ENCODE data around the gene DNAJC19.
"Not testable (repeated sequence)": the region's sequence is repeated elsewhere in the genome, so short reads cannot be mapped to it uniquely, and the experiment has no call there.

Gene DNAJC19

DNA sequence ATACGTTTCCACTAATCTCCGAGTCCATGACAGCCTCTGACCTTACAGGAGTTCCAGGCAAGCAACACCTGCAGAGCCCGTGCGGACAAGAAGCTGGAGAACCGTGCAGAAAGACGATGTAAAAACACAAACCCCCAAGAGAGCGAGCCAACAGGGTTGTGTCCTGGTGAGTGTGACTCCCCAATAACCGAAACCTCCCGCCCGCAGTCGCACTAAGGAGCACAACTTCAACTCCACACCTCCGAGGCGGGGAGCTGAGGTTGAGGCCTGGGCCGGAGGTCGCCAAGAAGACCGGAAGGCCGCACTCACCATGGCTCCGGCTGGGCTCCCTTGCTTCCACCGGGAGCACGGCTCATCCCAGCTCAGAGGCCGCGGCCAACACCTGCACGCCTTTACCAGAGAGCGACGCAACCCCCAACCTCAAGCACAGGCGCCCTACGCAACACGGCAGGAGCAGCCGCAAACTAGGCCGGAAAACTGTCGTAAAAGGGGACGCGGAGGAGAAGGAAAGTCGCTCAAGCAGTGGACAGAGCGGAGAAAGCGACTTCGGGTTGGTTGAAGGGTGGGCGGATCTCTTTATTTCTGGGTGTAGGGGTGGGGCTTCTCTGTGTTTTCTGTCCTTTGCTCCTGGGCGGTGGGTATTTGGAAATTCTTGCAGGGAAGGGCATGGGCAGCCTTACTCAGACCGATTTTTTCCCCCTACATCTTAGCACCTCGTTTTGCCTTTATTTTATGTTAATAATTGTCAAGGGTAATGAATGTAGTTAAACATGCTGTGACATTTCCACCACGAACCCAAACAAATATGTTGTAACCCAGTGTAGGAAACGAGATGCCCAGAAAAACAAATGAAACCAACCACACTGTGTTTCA is at the start of gene DNAJC19:
Gene DNAJC19 (minus strand): TSS at position 446 of the 873 bp plus-strand sequence. CDS start 134 bp downstream, at position 312.
- DNase-seq (ENCODE audit: low spot score): peak; percentile 87

DNA sequence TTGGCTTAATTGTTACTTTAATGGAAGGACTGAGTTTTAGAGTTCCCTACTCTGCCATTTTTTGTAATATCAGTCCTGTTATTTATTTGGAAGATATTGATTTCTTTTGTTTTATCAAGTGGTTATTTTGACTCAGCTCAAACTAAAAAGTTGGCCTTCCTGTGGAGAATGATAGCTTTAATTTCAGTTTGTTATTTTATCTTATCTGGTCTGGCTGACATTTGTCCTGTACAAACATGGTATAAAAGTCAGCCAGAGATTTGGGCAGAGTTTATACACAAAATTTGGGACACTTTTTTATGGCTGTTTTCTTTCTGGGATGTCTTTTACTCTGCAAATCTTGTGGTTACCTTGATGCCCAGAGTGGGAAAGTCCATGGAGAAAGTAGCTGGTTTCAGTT is 41.4 kb upstream of the DNAJC19 start:
- DNase-seq (ENCODE audit: low spot score): no peak

DNA sequence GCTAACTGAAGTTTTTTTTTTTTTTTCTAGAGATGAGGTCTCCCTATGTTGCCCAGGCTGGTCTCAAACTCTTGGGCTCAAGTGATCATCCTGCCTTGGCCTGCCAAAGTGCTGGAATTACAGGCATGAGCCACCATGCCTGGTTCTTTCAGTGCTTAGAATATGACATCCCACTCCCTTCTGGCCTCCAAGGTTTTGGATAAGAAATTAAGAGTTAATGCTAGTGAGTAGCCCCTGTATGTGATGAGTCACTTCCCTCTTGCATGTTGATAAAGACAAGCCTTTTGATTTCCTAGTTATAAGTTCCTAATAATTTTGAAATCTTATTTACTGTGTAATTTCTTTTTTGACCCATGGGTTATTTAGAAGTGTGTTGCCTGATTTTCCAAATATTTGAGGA is 35.7 kb upstream of the DNAJC19 start:
- no peak for DNase-seq (ENCODE audit: low spot score)

DNA sequence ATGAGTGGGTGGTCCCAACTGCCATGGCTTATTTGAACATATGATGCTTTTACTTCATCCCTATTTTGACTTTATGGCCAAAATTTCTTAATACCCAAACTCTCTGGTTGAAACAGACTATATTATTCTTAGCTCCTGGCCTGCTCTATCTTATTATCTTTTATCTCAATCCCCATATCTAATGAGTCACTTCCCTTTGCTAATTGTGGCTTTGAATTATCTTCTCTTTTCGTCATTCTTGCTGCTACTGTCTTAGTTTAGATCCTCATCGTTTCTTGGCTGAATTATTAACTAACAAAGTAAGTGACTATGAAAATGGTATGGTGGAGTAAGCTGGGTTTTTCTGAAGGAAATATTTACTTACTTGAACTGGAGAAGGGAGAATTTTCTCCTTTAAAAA is 28.2 kb upstream of the DNAJC19 start:
- no peak for DNase-seq (ENCODE audit: low spot score)

DNA sequence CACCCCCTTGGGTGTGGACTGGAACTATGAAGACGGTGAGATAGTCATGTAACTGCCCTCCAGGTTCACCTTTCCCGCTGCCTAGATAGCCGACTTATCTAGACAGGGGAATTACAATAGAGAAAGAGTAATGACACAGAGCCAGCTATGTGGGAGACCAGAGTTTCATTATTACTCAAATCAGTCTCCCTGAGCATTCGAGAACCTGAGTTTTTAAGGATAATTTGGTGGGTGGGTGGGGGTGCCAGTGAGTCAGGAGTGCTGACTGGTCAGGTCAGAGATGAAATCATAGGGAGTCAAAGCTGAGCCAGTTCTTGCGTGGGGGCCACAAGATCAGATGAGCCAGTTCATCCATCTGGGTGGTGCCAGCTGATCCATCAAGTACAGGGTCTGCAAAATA is 19.7 kb upstream of the DNAJC19 start:
- DNase-seq (ENCODE audit: low spot score): no peak

DNA sequence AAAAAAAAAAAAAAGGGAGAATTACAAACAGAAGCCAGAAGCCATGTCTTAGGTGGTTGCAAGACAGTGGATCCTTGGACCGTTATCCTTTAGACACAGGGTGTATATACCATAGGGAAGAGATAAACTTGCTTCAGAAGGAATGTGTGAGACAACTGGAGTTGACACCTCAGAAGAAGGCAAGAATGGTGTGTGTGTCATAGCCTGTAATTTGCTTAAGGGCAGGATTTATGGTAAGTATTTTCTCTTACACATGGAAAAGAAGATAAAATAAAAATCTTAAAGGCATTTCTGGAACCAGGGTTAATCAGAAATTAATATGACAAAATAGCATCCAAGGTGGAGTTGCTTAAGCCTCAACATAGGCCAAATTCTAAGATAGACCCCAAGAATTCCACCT is 19.3 kb upstream of the DNAJC19 start:
- DNase-seq (ENCODE audit: low spot score): no peak

DNA sequence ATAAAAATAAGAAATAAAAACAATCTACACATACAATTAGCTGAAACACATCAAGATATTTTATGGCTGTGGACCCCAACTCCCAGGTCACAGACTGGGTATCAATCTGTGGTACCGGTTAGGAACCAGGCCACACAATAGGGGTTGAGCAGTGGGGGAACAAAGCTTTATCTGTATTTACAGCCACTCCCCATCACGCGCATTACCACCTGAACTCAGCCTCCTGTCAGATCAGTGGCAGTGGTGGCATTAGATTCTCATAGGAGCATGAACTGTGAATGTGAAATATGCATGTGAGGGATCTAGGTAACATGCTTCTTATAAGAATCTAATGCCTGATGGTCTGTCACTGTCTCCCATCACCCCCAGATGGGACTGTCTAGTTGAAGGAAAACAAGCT is 17.7 kb upstream of the DNAJC19 start:
- DNase-seq (ENCODE audit: low spot score): no peak

DNA sequence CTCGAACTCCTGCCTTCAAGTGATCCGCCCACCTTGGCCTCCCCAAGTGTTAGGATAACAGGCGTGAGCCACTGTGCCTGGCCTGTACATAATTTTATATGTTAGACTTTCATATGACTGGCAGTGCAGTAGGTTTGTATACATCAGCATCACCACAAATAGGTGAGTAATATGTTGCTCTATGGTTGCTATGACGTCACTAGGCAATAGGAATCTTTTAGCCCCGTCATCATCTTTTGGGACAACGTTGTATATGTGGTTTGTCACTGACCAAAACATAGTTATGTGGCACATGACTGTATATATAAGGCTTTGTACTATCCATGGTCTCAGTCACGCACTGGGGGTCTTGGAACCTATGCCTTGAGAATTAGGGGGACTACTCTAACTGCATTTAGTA is 17.0 kb upstream of the DNAJC19 start:
- DNase-seq (ENCODE audit: low spot score): no peak

DNA sequence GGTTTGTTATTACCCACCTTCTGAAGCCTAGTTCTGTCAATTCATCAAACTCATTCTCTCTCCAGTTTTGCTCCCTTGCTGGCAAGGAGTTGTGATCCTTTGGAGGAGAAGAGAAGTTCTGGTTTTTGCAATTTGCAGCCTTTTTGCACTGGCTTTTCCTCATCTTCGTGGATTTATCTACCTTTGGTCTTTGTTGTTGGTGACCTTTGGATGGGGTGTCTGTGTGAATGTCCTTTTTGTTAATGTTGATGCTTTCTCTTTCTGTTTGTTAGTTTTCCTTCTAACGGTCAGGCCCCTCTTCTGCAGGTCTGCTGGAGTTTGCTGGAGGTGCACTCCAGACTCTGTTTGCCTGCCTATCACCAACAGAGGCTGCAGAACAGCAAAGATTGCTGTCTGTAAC is 13.9 kb upstream of the DNAJC19 start:
- DNase-seq (ENCODE audit: low spot score): not testable (repeated sequence)

DNA sequence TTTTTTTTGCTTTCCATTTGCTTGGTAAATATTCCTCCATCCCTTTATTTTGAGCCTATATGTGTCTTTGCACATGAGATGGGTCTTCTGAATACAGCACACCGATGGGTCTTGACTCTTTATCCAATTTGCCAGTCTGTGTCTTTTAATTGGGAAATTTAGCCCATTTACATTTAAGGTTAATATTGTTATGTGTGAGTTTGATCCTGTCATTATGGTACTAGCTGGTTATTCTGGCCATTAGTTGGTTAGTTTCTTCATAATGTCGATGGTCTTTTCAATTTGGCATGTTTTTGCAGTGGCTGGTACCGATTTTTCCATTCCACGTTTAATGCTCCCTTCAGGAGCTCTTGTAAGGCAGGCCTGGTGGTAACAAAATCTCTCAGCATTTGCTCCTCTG is 12.8 kb upstream of the DNAJC19 start:
- DNase-seq (ENCODE audit: low spot score): not testable (repeated sequence)

DNA sequence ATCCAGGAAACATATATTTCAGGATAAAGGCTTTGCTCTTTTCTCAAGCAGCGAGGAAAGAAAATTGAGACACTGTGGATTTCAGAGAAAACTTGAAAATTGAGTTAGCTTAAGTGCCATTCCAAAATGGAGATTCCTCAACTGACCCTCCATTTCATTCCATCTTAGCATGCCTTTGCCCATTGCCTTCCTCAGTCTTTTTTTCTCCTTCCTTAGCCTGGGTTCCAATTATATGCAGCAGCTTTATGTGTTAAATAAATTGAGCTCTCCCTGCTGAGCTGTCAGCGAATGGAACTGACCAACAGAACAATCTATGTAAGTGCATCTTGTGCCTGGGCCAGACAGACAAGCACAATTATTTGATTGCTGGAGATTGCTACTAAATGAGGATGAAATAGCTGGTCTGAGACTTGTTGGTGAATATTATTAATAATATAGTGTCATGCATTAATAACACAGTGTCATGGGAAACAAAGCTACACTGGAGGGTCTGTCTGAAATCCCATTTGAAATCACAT is 6.9 kb upstream of the DNAJC19 start:
- DNase-seq (ENCODE audit: low spot score): no peak

DNA sequence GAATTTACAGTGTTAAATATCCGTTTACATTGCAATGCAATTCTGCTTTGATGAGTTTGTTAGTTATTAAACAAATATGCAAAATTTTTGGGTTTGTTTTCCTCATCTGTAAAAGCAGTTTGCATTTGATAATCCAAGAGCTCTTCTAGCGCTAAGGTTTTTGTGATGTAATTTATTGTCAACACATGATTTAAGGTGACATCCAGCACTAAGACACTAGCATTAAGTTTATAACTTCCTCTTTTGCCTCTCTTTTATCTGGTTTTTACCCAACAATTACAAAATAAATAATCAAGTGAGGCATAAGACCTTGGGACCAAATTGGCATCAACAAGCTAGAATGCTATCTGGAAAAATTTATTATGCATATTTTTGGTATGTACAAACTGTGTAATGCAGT is 969 bp upstream of the DNAJC19 start:
- no peak for DNase-seq (ENCODE audit: low spot score)

DNA sequence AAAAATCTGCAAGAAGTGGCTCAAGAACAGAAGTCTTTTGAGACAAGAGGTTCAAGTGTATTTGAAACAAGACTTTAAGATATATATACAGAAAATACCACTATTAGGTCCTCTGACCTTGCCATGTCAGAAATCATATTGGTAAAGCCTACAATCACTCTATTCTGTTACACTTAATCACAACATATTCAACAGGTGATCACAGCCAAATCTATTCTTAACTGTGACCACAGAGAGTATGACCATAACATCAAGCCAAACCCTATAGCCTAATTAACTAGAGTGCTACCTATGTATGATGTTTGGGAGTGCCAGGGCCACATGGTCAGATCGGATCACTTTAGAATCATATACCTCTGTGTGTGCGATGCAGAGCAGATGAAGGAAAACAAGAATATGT is 2.2 kb downstream of the DNAJC19 start:
- no peak for DNase-seq (ENCODE audit: low spot score)

DNA sequence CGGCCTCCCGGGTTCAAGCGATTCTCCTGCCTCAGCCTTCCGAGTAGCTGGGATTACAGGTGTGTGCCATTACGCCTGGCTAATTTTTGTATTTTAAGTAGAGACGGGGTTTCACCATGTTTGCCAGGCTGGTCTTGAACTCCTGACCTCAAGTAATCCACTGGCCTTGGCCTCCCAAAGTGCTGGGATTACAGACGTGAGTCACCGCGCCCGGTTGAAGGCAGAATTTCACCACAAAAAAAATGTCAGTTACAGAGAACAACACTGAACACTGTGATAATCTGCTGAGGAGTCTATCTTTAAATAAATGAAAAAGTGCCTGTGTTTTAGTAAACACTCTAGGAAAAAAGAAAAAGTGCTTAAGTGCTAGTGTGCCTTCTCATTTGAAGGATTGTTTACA is 3.2 kb downstream of the DNAJC19 start:
- DNase-seq (ENCODE audit: low spot score): not testable (repeated sequence)

DNA sequence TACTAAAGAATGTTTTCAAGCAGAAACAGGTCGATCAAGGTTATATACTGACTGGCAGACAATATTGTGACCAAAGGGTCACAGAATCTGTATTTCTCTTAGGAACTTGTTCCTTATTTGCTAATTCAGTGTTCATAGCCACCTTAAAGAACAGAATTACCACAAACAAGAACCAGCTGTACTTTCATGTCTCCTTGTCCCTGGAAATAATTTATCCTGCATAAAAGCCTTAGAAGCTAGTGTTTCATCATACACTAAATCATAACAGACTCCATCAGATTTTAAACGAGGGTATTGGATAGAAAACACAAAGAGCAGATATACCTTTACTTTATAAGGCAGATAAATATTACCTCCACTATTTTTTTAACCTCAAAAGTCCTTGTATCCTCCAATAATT is 6.4 kb downstream of the DNAJC19 start:
- DNase-seq (ENCODE audit: low spot score): no peak

DNA sequence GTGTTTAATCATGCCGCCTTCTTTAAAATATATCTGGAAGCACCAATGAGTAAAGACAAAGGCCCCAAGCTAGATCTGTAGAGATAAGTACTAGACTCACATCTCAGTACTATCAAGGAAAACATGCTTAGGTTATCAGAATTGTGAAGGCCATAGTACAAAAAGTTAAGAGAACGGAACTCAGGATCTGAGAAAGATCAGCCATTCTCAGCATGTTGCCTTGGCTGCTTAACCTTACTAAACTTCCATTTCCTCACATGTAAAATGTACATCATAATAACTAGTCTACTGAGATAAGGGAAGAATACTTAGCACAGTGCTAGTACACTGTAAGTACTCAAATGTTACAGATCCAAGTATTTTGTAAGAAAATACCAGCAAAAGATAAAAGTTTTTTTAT is 7.6 kb downstream of the DNAJC19 start:
- DNase-seq (ENCODE audit: low spot score): no peak

DNA sequence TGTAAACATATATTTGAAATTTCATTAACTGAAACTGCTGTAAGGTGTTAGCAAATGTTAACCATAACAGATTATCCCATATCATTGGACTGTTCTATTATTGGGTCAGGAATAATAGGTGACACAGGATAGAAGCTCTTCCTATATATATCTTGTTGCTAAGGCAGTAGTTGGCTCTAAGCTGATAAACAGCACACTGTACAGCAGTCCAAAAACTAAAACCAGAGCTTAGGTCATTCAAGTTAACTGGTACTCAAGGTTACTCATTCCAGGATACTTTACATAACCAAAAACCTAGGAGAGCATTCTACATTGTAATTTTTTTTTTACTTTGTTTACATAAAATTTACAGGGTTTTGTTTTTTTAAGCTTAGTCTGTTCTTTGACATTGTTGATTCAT is 8.9 kb downstream of the DNAJC19 start:
- no peak for DNase-seq (ENCODE audit: low spot score)

DNA sequence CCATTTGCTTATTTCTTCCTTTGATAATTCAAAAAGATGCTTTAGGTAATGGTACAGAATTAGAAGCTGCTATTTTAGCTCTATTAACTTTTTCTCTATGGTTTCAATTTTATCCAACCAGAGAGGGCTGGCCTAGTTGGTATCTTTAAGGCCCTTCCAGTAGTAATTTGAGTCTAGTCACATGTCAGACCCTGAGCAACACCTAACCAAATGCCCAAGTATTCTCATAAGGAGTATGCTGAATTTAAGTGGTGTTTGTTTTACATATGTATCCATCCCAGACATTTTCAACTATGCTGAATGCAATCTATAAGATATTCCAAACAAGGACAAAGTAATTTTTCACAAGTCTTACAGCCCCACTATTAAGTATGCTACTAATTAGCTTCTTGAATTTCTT is 9.6 kb downstream of the DNAJC19 start:
- DNase-seq (ENCODE audit: low spot score): no peak

DNA sequence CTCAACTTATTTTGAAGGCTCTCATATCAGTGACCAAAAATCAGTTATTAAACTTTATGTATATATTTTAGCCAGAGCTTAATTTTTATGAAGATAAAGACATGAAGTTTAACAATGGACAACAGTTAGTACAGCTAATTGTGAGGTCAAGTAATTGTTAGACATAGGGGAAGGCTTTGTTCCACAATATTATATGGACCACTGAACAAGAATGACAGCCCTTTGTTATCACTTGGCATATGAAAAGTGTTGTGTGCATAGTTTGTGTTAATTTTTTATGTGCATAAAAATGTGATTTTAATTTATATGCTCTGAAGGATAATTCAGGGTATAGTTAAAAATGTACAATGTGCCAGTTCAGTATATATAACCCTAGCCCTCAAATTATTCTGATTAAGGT is 12.0 kb downstream of the DNAJC19 start:
- DNase-seq (ENCODE audit: low spot score): no peak

DNA sequence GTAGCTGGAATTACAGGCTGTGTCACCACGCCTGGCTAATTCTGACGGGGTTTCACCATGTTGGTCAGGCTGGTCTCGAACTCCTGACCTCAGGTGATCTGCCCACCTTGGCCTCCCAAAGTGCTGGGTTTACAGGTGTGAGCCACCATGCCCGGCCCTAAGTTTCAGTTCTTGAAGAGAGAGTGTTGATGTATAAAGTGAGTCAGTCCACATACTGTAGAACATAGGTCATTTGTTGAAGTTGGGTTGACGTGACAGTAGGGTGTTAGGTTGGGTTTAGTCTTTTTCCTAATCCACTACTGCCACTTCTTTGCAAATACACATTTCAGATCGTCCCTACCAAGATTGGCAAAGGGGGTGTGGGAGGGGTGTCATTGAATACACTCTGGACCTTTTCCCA is 15.2 kb downstream of the DNAJC19 start:
- DNase-seq (ENCODE audit: low spot score): no peak

DNA sequence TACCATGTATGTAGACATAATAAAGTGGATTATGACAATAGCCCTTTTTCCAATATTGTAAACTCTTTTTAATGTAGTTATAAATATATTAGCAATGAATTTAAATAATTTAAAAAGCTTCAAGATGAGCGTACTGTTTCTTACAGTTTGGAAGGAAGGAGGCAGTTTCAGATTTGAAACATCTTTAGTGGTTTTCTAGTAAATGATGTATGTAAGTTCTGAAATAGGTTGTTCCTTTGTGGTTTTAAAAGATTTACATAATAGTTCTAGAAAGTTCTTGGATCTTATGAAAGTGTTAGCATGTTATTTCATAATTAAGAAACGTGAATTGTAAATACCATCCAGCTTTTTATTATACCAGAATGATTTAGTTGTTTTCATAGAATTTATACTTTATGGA is 16.0 kb downstream of the DNAJC19 start:
- DNase-seq (ENCODE audit: low spot score): no peak

DNA sequence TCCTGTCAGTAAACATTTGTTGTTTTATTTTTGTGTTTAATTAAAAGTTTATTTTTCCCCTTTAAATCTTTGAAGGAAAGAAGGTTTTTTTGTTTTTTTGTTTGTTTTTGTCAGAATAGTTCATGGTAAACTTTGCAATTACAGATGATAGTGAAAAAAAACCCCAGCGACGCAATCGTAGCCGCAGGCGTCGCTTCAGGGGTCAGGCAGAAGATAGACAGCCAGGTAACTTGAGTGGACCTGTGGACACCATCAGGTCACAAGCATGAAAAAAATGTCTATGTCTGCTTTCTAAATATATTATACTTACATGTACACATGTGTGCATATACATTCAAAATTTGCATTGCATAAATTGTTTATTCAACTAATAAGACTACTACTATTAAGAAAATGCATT is 18.6 kb downstream of the DNAJC19 start:
- DNase-seq (ENCODE audit: low spot score): no peak

DNA sequence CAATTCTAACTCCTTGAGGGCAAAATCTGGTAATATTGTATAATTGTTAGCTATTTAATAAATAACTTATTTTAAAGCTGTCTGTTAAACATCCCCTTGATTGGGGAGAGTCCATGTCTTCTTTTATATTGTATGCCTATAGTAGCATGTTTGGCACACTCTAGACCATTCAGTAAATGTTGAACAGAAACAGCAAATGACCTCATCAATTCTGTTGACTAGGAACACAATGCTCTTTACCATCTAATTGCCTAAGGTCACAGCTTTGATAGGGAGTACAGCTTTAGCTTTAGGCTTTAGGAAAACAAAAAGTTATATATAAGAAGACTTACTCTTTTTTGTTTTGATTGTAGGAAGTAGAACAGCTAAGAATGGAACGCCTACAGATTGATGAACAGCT is 27.0 kb downstream of the DNAJC19 start:
- no peak for DNase-seq (ENCODE audit: low spot score)

DNA sequence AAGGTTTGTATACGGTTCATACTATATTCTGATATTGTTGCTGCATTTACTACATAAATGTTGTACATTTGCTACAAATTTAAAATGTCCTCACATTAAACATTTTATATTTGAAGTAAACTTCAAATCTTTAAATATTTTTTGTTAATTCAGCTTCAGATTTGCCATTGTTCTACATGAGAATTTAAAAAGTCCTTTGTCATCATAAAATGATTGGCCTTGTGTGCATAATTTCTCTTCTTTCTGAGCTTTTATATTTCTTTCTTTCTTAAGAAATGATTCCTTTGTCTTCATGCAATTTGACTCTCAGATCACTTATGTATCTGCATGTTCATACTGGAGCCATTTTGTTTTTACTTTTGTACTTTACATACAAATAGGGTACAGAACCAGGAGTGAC is 28.0 kb downstream of the DNAJC19 start:
- no peak for DNase-seq (ENCODE audit: low spot score)

All from hematopoietic multipotent progenitor cell treated with erythropoietin and hydrocortisone succinate and interleukin-3 and kit ligand, for 15 days (in vitro differentiated cells).